ENCODE measurements around the gene KASH5. TPM values are rescaled to one million over a fixed set of nuclear protein-coding genes. Genes with fewer than 3 reads are reported as not detected.
"Not testable (repeated sequence)": the region's sequence is repeated elsewhere in the genome, so short reads cannot be mapped to it uniquely, and the experiment has no call there.

The KASH5 gene
- polyA plus RNA-seq, 2 of the 4 experiments (the other 2 are of a cell fraction) = 0.08 to 0.17 TPM

DNA sequence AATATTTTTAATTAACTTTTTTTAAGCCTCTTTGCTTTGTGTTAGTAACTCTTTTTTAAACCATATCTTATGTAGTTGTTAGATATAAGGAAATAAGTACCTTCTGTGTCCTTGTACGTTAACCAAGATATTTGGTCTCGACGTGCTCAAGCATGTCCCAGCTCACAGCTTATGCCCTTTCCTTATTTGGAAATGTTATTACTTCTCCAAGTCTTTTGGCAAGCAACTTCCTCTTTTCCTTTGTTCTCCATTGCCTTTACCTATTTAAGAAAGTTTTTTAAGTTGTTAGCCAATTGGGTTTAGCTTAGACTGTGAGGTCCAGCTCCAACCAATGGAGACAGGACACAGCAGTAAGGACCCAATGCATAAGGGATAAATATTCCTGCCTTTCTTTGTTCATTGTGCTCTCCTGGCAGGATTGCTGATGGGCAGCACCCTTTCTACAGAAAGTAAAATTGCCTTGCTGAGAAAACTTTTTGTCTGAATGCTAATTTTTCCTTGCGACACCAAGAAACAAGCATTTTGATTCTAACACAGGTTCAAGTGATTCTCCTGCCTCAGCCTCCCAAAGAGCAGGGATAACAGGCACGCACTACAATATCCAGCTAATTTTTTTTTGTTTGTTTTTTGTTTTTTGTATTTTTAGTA is 19.2 kb upstream of the KASH5 start:
- Histone ChIP-seq H3K4me3 (no peak overlapping the region), H3K4me2 (no peak overlapping the region), H3K27ac (no peak overlapping the region), H3K4me1 (peaks cover 7% of the 10 kb centered on the region; the same call in 2 of the 3 replicates), H3K9me3 (peaks cover 25% of the 10 kb centered on the region)
- TF ChIP-seq TFCP2L1 (CRISPR knock-in tag; IDR thresholded peaks at IDR 0.05) = no peak
- CTCF ChIA-PET = interaction anchor here (0.6 to 4.7 kb wide), 2 partner anchors 23 to 109 kb away, joined by 6 to 34 read pairs; no protein-coding TSS in a partner anchor
- POLR2A ChIA-PET = no interaction called here
- DNase-seq (ENCODE audit: low read depth in 1 of 2, low spot score in 1 of 2) = no peak
- FAIRE-seq = peak; percentile 73
- 66% methylated on average over 5 of the region's 5 CpGs for WGBS (ENCODE audit: missing lambda C conversion rate)
- ATAC-seq = no peak

- CTCF ChIA-PET = interaction anchor here (1.4 to 1.9 kb wide), 4 partner anchors 70 to 176 kb away, joined by 3 to 8 read pairs (median 6); no protein-coding TSS in a partner anchor
- Histone ChIP-seq H3K27ac (no peak overlapping the region), H3K9me3 (peaks cover 25% of the 10 kb centered on the region), H3K4me3 (no peak overlapping the region), H3K4me2 (no peak overlapping the region), H3K4me1 (no peaks in the 10 kb centered on the region)
- POLR2A ChIA-PET = no interaction called here
- TF ChIP-seq CBX8 (IDR thresholded peaks at IDR 0.05) (no peak), CEBPB (IDR thresholded peaks at IDR 0.05) (peak in 1 of 2 experiments; percentile 29; a peak in 2 of 4 replicates)
- 63% methylated on average over 3 of the region's 3 CpGs for WGBS (ENCODE audit: missing lambda C conversion rate)
- DNase-seq (ENCODE audit: low read depth in 1 of 2, low spot score in 1 of 2) = no peak
- ATAC-seq = no peak
- no peak for FAIRE-seq
Measured at GRCh38 chr19:49371184-49371583, 16.9 kb upstream of the KASH5 start.

- 50% methylated on average over 3 of the region's 3 CpGs for WGBS (ENCODE audit: missing lambda C conversion rate)
- ATAC-seq; H3K4me1 ChIP-seq; H3K27ac ChIP-seq; POLR2A ChIA-PET; H3K4me2 ChIP-seq; FAIRE-seq; DNase-seq (ENCODE audit: low read depth in 1 of 2, low spot score in 1 of 2); H3K4me3 ChIP-seq: not testable (repeated sequence)
- CTCF ChIA-PET = interaction anchor here (0.7 to 12.9 kb wide), 6 partner anchors 14 to 78 kb away, joined by 3 to 108 read pairs (median 4); partner anchors contain the start of gene KASH5
- H3K9me3 ChIP-seq = peaks cover 23% of the 10 kb centered on the region
Measured at GRCh38 chr19:49373174-49373573, 14.9 kb upstream of the KASH5 start.

GRCh38 chr19:49374665-49375434 is 13.2 kb upstream of the KASH5 start:
- ChIA-PET CTCF (interaction anchor here (0.5 to 12.9 kb wide), 14 partner anchors 9 to 197 kb away, joined by 3 to 108 read pairs (median 4); partner anchors contain the start of gene KASH5), POLR2A (no interaction called here)
- H3K9me3 ChIP-seq = peaks cover 6% of the 10 kb centered on the region
- no peak overlapping the region for H3K27ac ChIP-seq
- FAIRE-seq (no peak), ATAC-seq (peak; percentile 32 to 40; a peak in 3 of 6 replicates), DNase-seq (ENCODE audit: low read depth in 1 of 2, low spot score in 1 of 2) (no peak)
- no peak overlapping the region for H3K4me2 ChIP-seq
- WGBS (ENCODE audit: missing lambda C conversion rate) = 70% methylated on average over 16 of the region's 16 CpGs
- H3K4me3 ChIP-seq = no peak overlapping the region
- H3K4me1 ChIP-seq = no peaks in the 10 kb centered on the region
- TF ChIP-seq FOXS1 (CRISPR knock-in tag; IDR thresholded peaks at IDR 0.05) (no peak), E2F6 (IDR thresholded peaks at IDR 0.05; ENCODE audit: borderline replicate concordance, low read depth) (no peak), TP53 (CRISPR knock-in tag; IDR thresholded peaks at IDR 0.05) (no peak), HDAC2 (IDR thresholded peaks at IDR 0.05) (no peak), RFX5 (IDR thresholded peaks at IDR 0.05) (no peak), ELK1 (IDR thresholded peaks at IDR 0.05; ENCODE audit: low read depth, low read length) (no peak)

GRCh38 chr19:49378512-49378911 is 9.5 kb upstream of the KASH5 start:
- no peak overlapping the region for H3K4me3 ChIP-seq
- no peak for FAIRE-seq
- no peak for ATAC-seq
- H3K27ac ChIP-seq = no peak overlapping the region
- DNase-seq (ENCODE audit: low read depth in 1 of 2, low spot score in 1 of 2) = no peak
- peaks cover 22% of the 10 kb centered on the region for H3K9me3 ChIP-seq
- no peak for TF ChIP-seq ZNF302 (CRISPR knock-in tag; IDR thresholded peaks at IDR 0.05)
- no peak for TF ChIP-seq RARB (CRISPR knock-in tag; IDR thresholded peaks at IDR 0.05)
- no peak for TF ChIP-seq ESRRA (IDR thresholded peaks at IDR 0.05; ENCODE audit: borderline replicate concordance, low read length)
- no peak for TF ChIP-seq PBX3 (IDR thresholded peaks at IDR 0.05)
- TF ChIP-seq HMGXB4 (CRISPR knock-in tag; IDR thresholded peaks at IDR 0.05; ENCODE audit: borderline replicate concordance) = no peak
- TF ChIP-seq MAFK (IDR thresholded peaks at IDR 0.05; ENCODE audit: partially characterized antibody) = no peak
- TF ChIP-seq POLR2AphosphoS2 (conservative IDR thresholded peaks at IDR 0.05; ENCODE audit: low read length) = no peak
- no peak for TF ChIP-seq TP53 (CRISPR knock-in tag; IDR thresholded peaks at IDR 0.05)
- 80% methylated on average over 3 of the region's 3 CpGs for WGBS (ENCODE audit: missing lambda C conversion rate)
- no peaks in the 10 kb centered on the region for H3K4me1 ChIP-seq
- POLR2A ChIA-PET = interaction anchor here (1.0 kb wide), 1 partner anchor 10 kb away, joined by 3 read pairs; the partner anchor contains the start of gene KASH5
- no peak overlapping the region for H3K4me2 ChIP-seq
- CTCF ChIA-PET = interaction anchor here (0.9 to 12.9 kb wide), 6 partner anchors 12 to 152 kb away, joined by 3 to 108 read pairs (median 4); partner anchors contain the start of gene KASH5

Measured in A549 (cell line).